ENCODE measurements around the gene BRSK1.

GRCh38 chr19:55255618-55256423, 28.0 kb upstream of the BRSK1 start:
- TF ChIP-seq POLR2A (IDR thresholded peaks at IDR 0.05) (no peak), POLR2AphosphoS5 (IDR thresholded peaks at IDR 0.05) (no peak), EP300 (IDR thresholded peaks at IDR 0.05) (no peak)
- TF ChIP-seq, protein P1, sequence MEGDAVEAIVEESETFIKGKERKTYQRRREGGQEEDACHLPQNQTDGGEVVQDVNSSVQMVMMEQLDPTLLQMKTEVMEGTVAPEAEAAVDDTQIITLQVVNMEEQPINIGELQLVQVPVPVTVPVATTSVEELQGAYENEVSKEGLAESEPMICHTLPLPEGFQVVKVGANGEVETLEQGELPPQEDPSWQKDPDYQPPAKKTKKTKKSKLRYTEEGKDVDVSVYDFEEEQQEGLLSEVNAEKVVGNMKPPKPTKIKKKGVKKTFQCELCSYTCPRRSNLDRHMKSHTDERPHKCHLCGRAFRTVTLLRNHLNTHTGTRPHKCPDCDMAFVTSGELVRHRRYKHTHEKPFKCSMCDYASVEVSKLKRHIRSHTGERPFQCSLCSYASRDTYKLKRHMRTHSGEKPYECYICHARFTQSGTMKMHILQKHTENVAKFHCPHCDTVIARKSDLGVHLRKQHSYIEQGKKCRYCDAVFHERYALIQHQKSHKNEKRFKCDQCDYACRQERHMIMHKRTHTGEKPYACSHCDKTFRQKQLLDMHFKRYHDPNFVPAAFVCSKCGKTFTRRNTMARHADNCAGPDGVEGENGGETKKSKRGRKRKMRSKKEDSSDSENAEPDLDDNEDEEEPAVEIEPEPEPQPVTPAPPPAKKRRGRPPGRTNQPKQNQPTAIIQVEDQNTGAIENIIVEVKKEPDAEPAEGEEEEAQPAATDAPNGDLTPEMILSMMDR (IDR thresholded peaks at IDR 0.05): no peak
